HepG2 (cell line): ENCODE measurements around the gene PRSS8. TPM values are rescaled to one million over a fixed set of nuclear protein-coding genes. Genes with fewer than 3 reads are reported as not detected.

ENCODE experiments used
- ATAC-seq: fragments of 200-7000 bp; cut with Tn5 transposase; 3 replicates; pipeline ENCODE4 v1.9.1; 2020; ENCODE audit warnings: mild to moderate bottlenecking, moderate library complexity
- BruUV-seq: library from RNA; stranded (reverse); fragments of 400-500 nt; replicated peaks from 2 replicates; lab custom pipeline; 2021; lab: Mats Ljungman, UMichigan
- CTCF ChIA-PET: fragments of 300-600 bp; formaldehyde crosslinking; extraction: SDS; loops from one replicate; lab custom pipeline; 2021; ENCODE audit warnings: low total read pairs, inconsistent platforms, low intra/inter-chr PET ratio; lab: Yijun Ruan, JAX
- POLR2A ChIA-PET: fragments of 350-600 bp; sonication (Branson Sonifier 250); formaldehyde crosslinking; loops from one replicate; lab custom pipeline; 2020; ENCODE audit warnings: antibody characterized with exemption, inconsistent platforms; lab: Yijun Ruan, JAX
- DNase-seq: peaks from one replicate; pipeline ENCODE4 v3.0.0-alpha.2; 2015; ENCODE audit warnings: low spot score
- FAIRE-seq: peaks from 3 replicates; lab custom pipeline; 2011; peaks lifted over from hg19 to GRCh38; lab: Jason Lieb, UNC
- H2AFZ ChIP-seq: one replicate; pipeline ENCODE4 v1.6.1; 2011; ENCODE audit warnings: low read length, inconsistent platforms
- H3K27ac ChIP-seq: fragments of 300-600 bp; 3 replicates; pipeline ENCODE4 v1.8.0; 2011; ENCODE audit warnings: mixed run types, mild to moderate bottlenecking, mixed read lengths, low read length, inconsistent platforms; ENCODE audit not compliant: insufficient read depth; ENCODE audit errors: extremely low read length
- H3K27me3 ChIP-seq, 2 experiments: fragments of 200-600 bp in 1 of 2; 2 replicates in 1 of 2; 3 replicates in 1 of 2; pipeline versions ENCODE4 v1.6.0 to v1.8.0; 2011; ENCODE audit warnings: low read length in 2 of 2, mild to moderate bottlenecking in 2 of 2, moderate library complexity in 2 of 2, inconsistent platforms in 1 of 2; ENCODE audit not compliant: insufficient read depth in 2 of 2, control insufficient read depth in 1 of 2
- H3K36me3 ChIP-seq, 2 experiments: fragments of 200-600 bp in 1 of 2; replicated peaks in 1 of 2; 2 replicates in 1 of 2; 3 replicates in 1 of 2; pipeline versions ENCODE4 v1.5.1 to v1.8.0; 2011; ENCODE audit warnings: low read length in 2 of 2, inconsistent platforms in 1 of 2; ENCODE audit not compliant: insufficient read depth in 2 of 2, control insufficient read depth in 1 of 2
- H3K4me1 ChIP-seq: 2 replicates; pipeline ENCODE4 v1.5.1; 2012; ENCODE audit warnings: low read length, inconsistent platforms; ENCODE audit not compliant: insufficient read depth
- H3K4me2 ChIP-seq: 2 replicates; pipeline ENCODE4 v1.6.0; 2011; ENCODE audit warnings: low read depth, low read length, inconsistent platforms
- H3K4me3 ChIP-seq, 3 experiments: fragments of 200-600 bp in 1 of 3; sonication (generic), shearing (Covaris generic) in 1 of 3; replicated peaks in 1 of 3; 2 replicates each; pipeline ENCODE4 v1.5.1; 2011 to 2016; ENCODE audit warnings: low read length in 3 of 3, inconsistent platforms in 2 of 3, low read depth in 2 of 3, mild to moderate bottlenecking in 2 of 3, control low read depth in 1 of 3, mixed read lengths in 1 of 3; ENCODE audit not compliant: insufficient read depth in 1 of 3
- H3K79me2 ChIP-seq: one replicate; pipeline ENCODE4 v1.6.1; 2011; ENCODE audit warnings: low read length, inconsistent platforms; ENCODE audit not compliant: insufficient read depth
- H3K9ac ChIP-seq: 2 replicates; pipeline ENCODE4 v1.6.0; 2011; ENCODE audit warnings: mild to moderate bottlenecking, low read depth, low read length, inconsistent platforms; ENCODE audit not compliant: insufficient read depth
- H3K9me3 ChIP-seq: 2 replicates; pipeline ENCODE4 v1.5.1; 2012; ENCODE audit warnings: mild to moderate bottlenecking, low read length
- H4K20me1 ChIP-seq: 2 replicates; pipeline ENCODE4 v1.6.0; 2011; ENCODE audit warnings: inconsistent platforms, mild to moderate bottlenecking, low read length, moderate library complexity; ENCODE audit not compliant: insufficient read depth
- BRD4 ChIP-seq: sonication (generic); formaldehyde crosslinking; IDR thresholded peaks from 2 replicates; pipeline ENCODE4 v1.4.0; 2020; ENCODE audit warnings: missing genetic modification reagents
- HES4 ChIP-seq: sonication (generic); formaldehyde crosslinking; IDR thresholded peaks from 2 replicates; pipeline ENCODE4 v1.9.0; 2021; ENCODE audit warnings: mild to moderate bottlenecking, missing genetic modification reagents, borderline replicate concordance
- TBL1XR1 ChIP-seq: fragments of 150-350 bp; IDR thresholded peaks from 2 replicates; pipeline ENCODE4 v1.6.1; 2014; ENCODE audit warnings: borderline replicate concordance, low read length; ENCODE audit not compliant: partially characterized antibody
- TCF7L2 ChIP-seq: IDR thresholded peaks from 2 replicates; pipeline ENCODE4 v1.6.1; 2011; ENCODE audit warnings: mild to moderate bottlenecking, low read depth, low read length, moderate library complexity
- ZNF180 ChIP-seq: sonication (generic); formaldehyde crosslinking; IDR thresholded peaks from 2 replicates; pipeline ENCODE4 v1.4.0; 2020; ENCODE audit warnings: low read depth, missing genetic modification reagents, borderline replicate concordance
- ZNF235 ChIP-seq: sonication (generic); formaldehyde crosslinking; IDR thresholded peaks from 2 replicates; pipeline ENCODE4 v1.8.1; 2023; ENCODE audit warnings: mild to moderate bottlenecking, missing genetic modification reagents, borderline replicate concordance
- ZNF430 ChIP-seq: sonication (generic); formaldehyde crosslinking; IDR thresholded peaks from 2 replicates; pipeline ENCODE4 v1.9.0; 2021; ENCODE audit warnings: mild to moderate bottlenecking, missing genetic modification reagents
- ZNF44 ChIP-seq: sonication (generic); formaldehyde crosslinking; IDR thresholded peaks from 2 replicates; pipeline ENCODE4 v1.5.1; 2020; ENCODE audit warnings: mild to moderate bottlenecking, missing genetic modification reagents
- WGBS: methylation state at CpG from one replicate; pipeline ENCODE4 v1.1.6; 2017; ENCODE audit warnings: low lambda C conversion rate; 5-methylcytosine and 5-hydroxymethylcytosine counted together
- in situ Hi-C: cut with HindIII; loops from 2 replicates; pipeline ENCODE4 v1.10.0; 2017; ENCODE audit warnings: low pct_unique_long_range_greater_than_20kb; ENCODE audit not compliant: extremely low pct_ligation_motif_present
- intact Hi-C: fragments of 100-400 bp; cut with micrococcal nuclease; formaldehyde crosslinking; loops from one replicate; pipeline ENCODE4 v1.10.0; 2022; ENCODE audit not compliant: unreplicated experiment
- polyA plus RNA-seq, 8 experiments: library from polyadenylated mRNA; depleted of rRNA in 3 of 8; stranded (reverse) in 7 of 8; unstranded in 1 of 8; fragments of >200 nt; fragmentation: Illumina TruSeq in 4 of 8; extraction: Trizol in 4 of 8; gene quantifications; 2 replicates each; pipeline versions ENCODE4 v1.2.1 to v1.2.3, GENCODE V29; 2011 to 2016; ENCODE audit warnings: low read depth in 4 of 8, missing spikeins in 1 of 8, mixed read lengths in 1 of 8; ENCODE audit not compliant: insufficient read depth in 1 of 8
- total RNA-seq, 5 experiments: library from RNA; depleted of rRNA; stranded (reverse); fragments of >200 nt; fragmentation: Illumina TruSeq; extraction: Trizol; gene quantifications; 2 replicates each; pipeline ENCODE4 v1.2.3, GENCODE V29; 2016; ENCODE audit warnings: low read depth in 1 of 5
- TF ChIP-seq, protein P1 (sequence below): sonication (generic); formaldehyde crosslinking; IDR thresholded peaks from 2 replicates; pipeline ENCODE4 v1.5.0; 2020; ENCODE audit warnings: mild to moderate bottlenecking, missing genetic modification reagents, moderate library complexity
- TF ChIP-seq, protein P2 (sequence below): sonication (generic); formaldehyde crosslinking; IDR thresholded peaks from 2 replicates; pipeline ENCODE4 v1.5.0; 2020; ENCODE audit warnings: mild to moderate bottlenecking, missing genetic modification reagents
- TF ChIP-seq, protein P3 (sequence below): IDR thresholded peaks from 2 replicates; pipeline ENCODE4 v1.6.1; 2016; ENCODE audit warnings: missing genetic modification reagents, missing compliant biosample characterization
- TF ChIP-seq, protein P4 (sequence below): sonication (generic); formaldehyde crosslinking; IDR thresholded peaks from 2 replicates; pipeline ENCODE4 v1.4.0; 2020; ENCODE audit warnings: missing genetic modification reagents, borderline replicate concordance

The PRSS8 gene
- total and polyA plus RNA-seq, 2 of the 13 experiments (the other 11 are each of a cell fraction or from before 2014, with no cell fraction given), result 2.6 to 7.2 TPM

DNA sequence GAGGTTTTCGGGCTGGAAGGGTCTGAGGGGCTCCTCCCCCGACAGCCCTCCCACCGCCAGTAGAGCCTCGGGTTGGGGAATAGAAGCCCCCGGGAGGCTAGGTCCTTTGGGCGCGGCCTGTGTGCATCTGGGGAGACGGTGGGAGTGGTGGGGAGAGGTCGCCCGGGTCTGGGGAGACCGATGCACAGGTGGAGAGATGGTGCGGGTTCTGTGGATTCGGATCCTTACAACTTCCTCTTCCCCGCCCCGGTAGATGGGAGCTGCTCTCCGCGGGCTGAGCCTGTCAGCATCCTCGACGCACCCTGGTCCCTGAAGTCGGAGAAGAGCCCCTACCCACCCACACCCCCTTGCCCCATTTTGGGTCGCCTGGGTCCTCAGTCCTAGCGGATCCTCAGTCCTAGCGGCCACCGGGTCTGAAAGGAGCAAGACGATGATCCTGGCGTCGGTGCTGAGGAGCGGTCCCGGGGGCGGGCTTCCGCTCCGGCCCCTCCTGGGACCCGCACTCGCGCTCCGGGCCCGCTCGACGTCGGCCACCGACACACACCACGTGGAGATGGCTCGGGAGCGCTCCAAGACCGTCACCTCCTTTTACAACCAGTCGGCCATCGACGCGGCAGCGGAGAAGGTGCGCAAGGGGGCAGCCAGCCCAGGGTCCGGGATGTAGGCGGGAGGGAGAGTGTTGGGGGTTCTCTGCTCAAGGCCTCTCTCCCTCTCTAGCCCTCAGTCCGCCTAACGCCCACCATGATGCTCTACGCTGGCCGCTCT lies 26.6 kb downstream of the PRSS8 start (continued):
- no peak for TF ChIP-seq ZNF180
- TF ChIP-seq, protein P1, sequence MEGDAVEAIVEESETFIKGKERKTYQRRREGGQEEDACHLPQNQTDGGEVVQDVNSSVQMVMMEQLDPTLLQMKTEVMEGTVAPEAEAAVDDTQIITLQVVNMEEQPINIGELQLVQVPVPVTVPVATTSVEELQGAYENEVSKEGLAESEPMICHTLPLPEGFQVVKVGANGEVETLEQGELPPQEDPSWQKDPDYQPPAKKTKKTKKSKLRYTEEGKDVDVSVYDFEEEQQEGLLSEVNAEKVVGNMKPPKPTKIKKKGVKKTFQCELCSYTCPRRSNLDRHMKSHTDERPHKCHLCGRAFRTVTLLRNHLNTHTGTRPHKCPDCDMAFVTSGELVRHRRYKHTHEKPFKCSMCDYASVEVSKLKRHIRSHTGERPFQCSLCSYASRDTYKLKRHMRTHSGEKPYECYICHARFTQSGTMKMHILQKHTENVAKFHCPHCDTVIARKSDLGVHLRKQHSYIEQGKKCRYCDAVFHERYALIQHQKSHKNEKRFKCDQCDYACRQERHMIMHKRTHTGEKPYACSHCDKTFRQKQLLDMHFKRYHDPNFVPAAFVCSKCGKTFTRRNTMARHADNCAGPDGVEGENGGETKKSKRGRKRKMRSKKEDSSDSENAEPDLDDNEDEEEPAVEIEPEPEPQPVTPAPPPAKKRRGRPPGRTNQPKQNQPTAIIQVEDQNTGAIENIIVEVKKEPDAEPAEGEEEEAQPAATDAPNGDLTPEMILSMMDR, result no peak
- TF ChIP-seq BRD4, result no peak
- TF ChIP-seq, protein P2, sequence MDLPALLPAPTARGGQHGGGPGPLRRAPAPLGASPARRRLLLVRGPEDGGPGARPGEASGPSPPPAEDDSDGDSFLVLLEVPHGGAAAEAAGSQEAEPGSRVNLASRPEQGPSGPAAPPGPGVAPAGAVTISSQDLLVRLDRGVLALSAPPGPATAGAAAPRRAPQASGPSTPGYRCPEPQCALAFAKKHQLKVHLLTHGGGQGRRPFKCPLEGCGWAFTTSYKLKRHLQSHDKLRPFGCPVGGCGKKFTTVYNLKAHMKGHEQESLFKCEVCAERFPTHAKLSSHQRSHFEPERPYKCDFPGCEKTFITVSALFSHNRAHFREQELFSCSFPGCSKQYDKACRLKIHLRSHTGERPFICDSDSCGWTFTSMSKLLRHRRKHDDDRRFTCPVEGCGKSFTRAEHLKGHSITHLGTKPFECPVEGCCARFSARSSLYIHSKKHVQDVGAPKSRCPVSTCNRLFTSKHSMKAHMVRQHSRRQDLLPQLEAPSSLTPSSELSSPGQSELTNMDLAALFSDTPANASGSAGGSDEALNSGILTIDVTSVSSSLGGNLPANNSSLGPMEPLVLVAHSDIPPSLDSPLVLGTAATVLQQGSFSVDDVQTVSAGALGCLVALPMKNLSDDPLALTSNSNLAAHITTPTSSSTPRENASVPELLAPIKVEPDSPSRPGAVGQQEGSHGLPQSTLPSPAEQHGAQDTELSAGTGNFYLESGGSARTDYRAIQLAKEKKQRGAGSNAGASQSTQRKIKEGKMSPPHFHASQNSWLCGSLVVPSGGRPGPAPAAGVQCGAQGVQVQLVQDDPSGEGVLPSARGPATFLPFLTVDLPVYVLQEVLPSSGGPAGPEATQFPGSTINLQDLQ, result 0 out of 2 replicates have a peak, but pooled peaks have one; percentile 8
- no peak for TF ChIP-seq ZNF44 (CRISPR knock-in tag)
- TF ChIP-seq, all 625 proteins: peak for 16

- POLR2A ChIA-PET, result interaction anchor here (1.3 to 3.7 kb wide), 2 partner anchors 9 to 34 kb away, joined by 4 to 17 read pairs; partner anchors contain the start of gene KAT8
- Histone ChIP-seq H3K36me3 (peaks cover 20 to 35% of the 10 kb centered on the region in 2 experiments), H3K9me3 (no peaks in the 10 kb centered on the region), H3K79me2 (peaks cover 12% of the 10 kb centered on the region), H3K4me2 (peak within 1 kb of the TSS; percentile 94), H3K27ac (peak within 1 kb of the TSS; percentile 54), H3K4me3 (peak within 1 kb of the TSS; percentile 87 to 100 (median 94)), H3K4me1 (peaks cover 42% of the 10 kb centered on the region), H3K27me3 (no peaks in the 10 kb centered on the region), H3K9ac (peak within 1 kb of the TSS; percentile 90), H4K20me1 (no peaks in the 10 kb centered on the region), H2AFZ (peak within 1 kb of the TSS; percentile 24)
- in situ Hi-C loops (no loop called here), intact Hi-C loops (loop anchor here (5.0 kb wide), 1 partner anchor 49 kb away; no protein-coding TSS in a partner anchor)
- WGBS, result 3% methylated on average over 25 of the region's 68 CpGs
- BruUV-seq, result no TSS peak
- FAIRE-seq (peak; percentile 82), DNase-seq (peak; percentile 58), ATAC-seq (peak; percentile 87)
- CTCF ChIA-PET, result no interaction called here
- TF ChIP-seq HES4 (peak; percentile 92; the same call in 1 of the 2 replicates), TBL1XR1 (no peak), TCF7L2 (no peak), ZNF430 (peak; percentile 81), ZNF235 (peak; percentile 89; the same call in 1 of the 2 replicates)
- TF ChIP-seq, protein P3, sequence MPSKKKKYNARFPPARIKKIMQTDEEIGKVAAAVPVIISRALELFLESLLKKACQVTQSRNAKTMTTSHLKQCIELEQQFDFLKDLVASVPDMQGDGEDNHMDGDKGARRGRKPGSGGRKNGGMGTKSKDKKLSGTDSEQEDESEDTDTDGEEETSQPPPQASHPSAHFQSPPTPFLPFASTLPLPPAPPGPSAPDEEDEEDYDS, result peak; percentile 81
- TF ChIP-seq, protein P4, sequence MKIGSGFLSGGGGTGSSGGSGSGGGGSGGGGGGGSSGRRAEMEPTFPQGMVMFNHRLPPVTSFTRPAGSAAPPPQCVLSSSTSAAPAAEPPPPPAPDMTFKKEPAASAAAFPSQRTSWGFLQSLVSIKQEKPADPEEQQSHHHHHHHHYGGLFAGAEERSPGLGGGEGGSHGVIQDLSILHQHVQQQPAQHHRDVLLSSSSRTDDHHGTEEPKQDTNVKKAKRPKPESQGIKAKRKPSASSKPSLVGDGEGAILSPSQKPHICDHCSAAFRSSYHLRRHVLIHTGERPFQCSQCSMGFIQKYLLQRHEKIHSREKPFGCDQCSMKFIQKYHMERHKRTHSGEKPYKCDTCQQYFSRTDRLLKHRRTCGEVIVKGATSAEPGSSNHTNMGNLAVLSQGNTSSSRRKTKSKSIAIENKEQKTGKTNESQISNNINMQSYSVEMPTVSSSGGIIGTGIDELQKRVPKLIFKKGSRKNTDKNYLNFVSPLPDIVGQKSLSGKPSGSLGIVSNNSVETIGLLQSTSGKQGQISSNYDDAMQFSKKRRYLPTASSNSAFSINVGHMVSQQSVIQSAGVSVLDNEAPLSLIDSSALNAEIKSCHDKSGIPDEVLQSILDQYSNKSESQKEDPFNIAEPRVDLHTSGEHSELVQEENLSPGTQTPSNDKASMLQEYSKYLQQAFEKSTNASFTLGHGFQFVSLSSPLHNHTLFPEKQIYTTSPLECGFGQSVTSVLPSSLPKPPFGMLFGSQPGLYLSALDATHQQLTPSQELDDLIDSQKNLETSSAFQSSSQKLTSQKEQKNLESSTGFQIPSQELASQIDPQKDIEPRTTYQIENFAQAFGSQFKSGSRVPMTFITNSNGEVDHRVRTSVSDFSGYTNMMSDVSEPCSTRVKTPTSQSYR (CRISPR knock-in tag), result peak; percentile 45; the same call in 1 of the 2 replicates
Observed at GRCh38 chr16:31108035-31108793, 27.3 kb downstream of the PRSS8 start, which contains the start of gene BCKDK. TSS of gene BCKDK (plus strand) at chr16:31108386. CDS start at chr16:31109224, 838 bp downstream.
